A673 (cell line): ENCODE measurements around the gene NAV2. TPM values are rescaled to one million over a fixed set of nuclear protein-coding genes. Genes with fewer than 3 reads are reported as not detected.

Source experiments
- BruUV-seq: library from RNA; stranded (reverse); fragments of 400-500 nt; replicated peaks from 2 replicates; lab custom pipeline; 2021; lab: Mats Ljungman, UMichigan
- CTCF ChIA-PET: fragments of 300-600 bp; sonication (Branson Sonifier 250); formaldehyde crosslinking; loops from one replicate; lab custom pipeline; 2022; ENCODE audit warnings: antibody characterized with exemption; lab: Charles Lee
- POLR2A ChIA-PET: fragments of 300-600 bp; sonication (Branson Sonifier 250); formaldehyde crosslinking; loops from one replicate; lab custom pipeline; 2022; ENCODE audit warnings: antibody characterized with exemption; ENCODE audit not compliant: low non-redundant PET; lab: Charles Lee
- DNase-seq: peaks from one replicate; pipeline ENCODE4 v3.0.0-alpha.2; 2015; ENCODE audit warnings: low spot score
- H3K27ac ChIP-seq: fragments of 200-600 bp; sonication (generic); 2 replicates; pipeline ENCODE4 v1.5.1; 2016; ENCODE audit warnings: mixed run types, low read depth, mild to moderate bottlenecking, mixed read lengths, antibody characterized with exemption, low read length; ENCODE audit not compliant: poor library complexity, severe bottlenecking
- H3K27me3 ChIP-seq: fragments of 200-600 bp; sonication (generic); replicated peaks from 2 replicates; pipeline ENCODE4 v1.6.1; 2017; ENCODE audit warnings: mixed run types, low read depth, mild to moderate bottlenecking, mixed read lengths, antibody characterized with exemption, low read length; ENCODE audit not compliant: insufficient read depth, poor library complexity
- H3K36me3 ChIP-seq: fragments of 200-600 bp; sonication (generic); 2 replicates; pipeline ENCODE4 v1.6.1; 2016; ENCODE audit warnings: mixed run types, mild to moderate bottlenecking, mixed read lengths, antibody characterized with exemption, low read length; ENCODE audit not compliant: insufficient read depth, poor library complexity, severe bottlenecking
- H3K4me1 ChIP-seq: fragments of 200-600 bp; sonication (generic); 2 replicates; pipeline ENCODE4 v1.6.1; 2017; ENCODE audit warnings: mixed run types, mild to moderate bottlenecking, mixed read lengths, antibody characterized with exemption, low read length; ENCODE audit not compliant: insufficient read depth, poor library complexity, severe bottlenecking
- H3K4me3 ChIP-seq: fragments of 200-600 bp; sonication (generic); 2 replicates; pipeline ENCODE4 v1.5.1; 2016; ENCODE audit warnings: low read depth, mixed run types, mild to moderate bottlenecking, mixed read lengths, low read length; ENCODE audit not compliant: poor library complexity, severe bottlenecking
- H3K9me3 ChIP-seq: fragments of 200-600 bp; sonication (generic); 2 replicates; pipeline ENCODE4 v1.6.1; 2016; ENCODE audit warnings: mixed run types, low read depth, mild to moderate bottlenecking, mixed read lengths, antibody characterized with exemption, low read length; ENCODE audit not compliant: poor library complexity, severe bottlenecking
- EZH2 ChIP-seq: fragments of 200-600 bp; sonication (generic); IDR thresholded peaks from 2 replicates; pipeline ENCODE4 v1.6.1; 2017; ENCODE audit warnings: borderline replicate concordance, low read depth, mild to moderate bottlenecking, mixed read lengths, antibody characterized with exemption, low read length; ENCODE audit not compliant: poor library complexity, severe bottlenecking
- intact Hi-C: fragments of 100-400 bp; cut with micrococcal nuclease; formaldehyde crosslinking; loops from one replicate; pipeline ENCODE4 v1.10.0; 2022; ENCODE audit not compliant: unreplicated experiment
- total RNA-seq: library from RNA; stranded (reverse); gene quantifications from 2 replicates; pipeline ENCODE4 v1.2.3, GENCODE V29; 2021
- TF ChIP-seq, protein P1 (sequence below): fragments of 300-800, 200-600 bp; sonication (generic); conservative IDR thresholded peaks from 2 replicates; pipeline ENCODE4 v1.5.1; 2017; ENCODE audit warnings: low read depth, mild to moderate bottlenecking, antibody characterized with exemption, low read length, moderate library complexity, mixed read lengths

NAV2 gene
- total RNA-seq, 1 experiment from 2014 or later: not detected

DNA sequence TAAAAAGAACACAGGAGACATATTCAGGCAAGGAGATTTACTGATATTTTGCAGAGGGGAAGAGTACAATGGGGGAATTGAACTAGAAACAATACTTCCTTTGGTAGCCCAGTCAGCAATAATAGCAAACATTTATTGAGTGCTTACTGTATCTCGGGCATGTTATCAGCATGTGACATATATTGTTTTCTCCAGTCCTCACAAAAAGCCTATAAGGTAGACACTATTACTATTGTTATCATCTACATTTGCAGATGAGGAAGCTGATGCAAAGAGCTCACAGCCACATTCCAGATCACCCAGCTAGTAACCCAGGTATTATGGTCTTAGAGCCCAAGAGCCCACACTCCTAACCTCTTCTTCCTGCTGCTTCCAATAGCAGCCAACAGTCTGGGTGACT lies 27.9 kb downstream of the NAV2 start:
- ChIA-PET POLR2A (no interaction called here), CTCF (interaction anchor here (0.6 to 1.4 kb wide), 2 partner anchors 176 to 183 kb away, joined by 3 read pairs; no protein-coding TSS in a partner anchor)
- no TSS peak for BruUV-seq
- no peak overlapping the region for H3K4me3 ChIP-seq
- no peak for TF ChIP-seq EZH2
- TF ChIP-seq, protein P1, sequence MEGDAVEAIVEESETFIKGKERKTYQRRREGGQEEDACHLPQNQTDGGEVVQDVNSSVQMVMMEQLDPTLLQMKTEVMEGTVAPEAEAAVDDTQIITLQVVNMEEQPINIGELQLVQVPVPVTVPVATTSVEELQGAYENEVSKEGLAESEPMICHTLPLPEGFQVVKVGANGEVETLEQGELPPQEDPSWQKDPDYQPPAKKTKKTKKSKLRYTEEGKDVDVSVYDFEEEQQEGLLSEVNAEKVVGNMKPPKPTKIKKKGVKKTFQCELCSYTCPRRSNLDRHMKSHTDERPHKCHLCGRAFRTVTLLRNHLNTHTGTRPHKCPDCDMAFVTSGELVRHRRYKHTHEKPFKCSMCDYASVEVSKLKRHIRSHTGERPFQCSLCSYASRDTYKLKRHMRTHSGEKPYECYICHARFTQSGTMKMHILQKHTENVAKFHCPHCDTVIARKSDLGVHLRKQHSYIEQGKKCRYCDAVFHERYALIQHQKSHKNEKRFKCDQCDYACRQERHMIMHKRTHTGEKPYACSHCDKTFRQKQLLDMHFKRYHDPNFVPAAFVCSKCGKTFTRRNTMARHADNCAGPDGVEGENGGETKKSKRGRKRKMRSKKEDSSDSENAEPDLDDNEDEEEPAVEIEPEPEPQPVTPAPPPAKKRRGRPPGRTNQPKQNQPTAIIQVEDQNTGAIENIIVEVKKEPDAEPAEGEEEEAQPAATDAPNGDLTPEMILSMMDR: no peak
- no peaks in the 10 kb centered on the region for H3K9me3 ChIP-seq
- H3K27ac ChIP-seq: no peak overlapping the region
- peaks cover 3% of the 10 kb centered on the region for H3K27me3 ChIP-seq
- H3K36me3 ChIP-seq: no peaks in the 10 kb centered on the region
- H3K4me1 ChIP-seq: no peaks in the 10 kb centered on the region
- no peak for DNase-seq
- intact Hi-C loops: no loop called here

- no peaks in the 10 kb centered on the region for H3K4me1 ChIP-seq
- ChIA-PET CTCF (interaction anchor here (0.9 to 1.0 kb wide), 2 partner anchors 179 to 185 kb away, joined by 3 to 5 read pairs; no protein-coding TSS in a partner anchor), POLR2A (no interaction called here)
- BruUV-seq: no TSS peak
- H3K4me3 ChIP-seq: no peak overlapping the region
- no peak for TF ChIP-seq EZH2
- TF ChIP-seq, protein P1: peak; percentile 71
- peak; percentile 57 for DNase-seq
- no peak overlapping the region for H3K27ac ChIP-seq
- H3K27me3 ChIP-seq: no peaks in the 10 kb centered on the region
- no peaks in the 10 kb centered on the region for H3K9me3 ChIP-seq
- intact Hi-C loops: loop anchor here (1.0 kb wide), 1 partner anchor 178 kb away; no protein-coding TSS in a partner anchor
- H3K36me3 ChIP-seq: no peaks in the 10 kb centered on the region
These were observed 30.1 kb downstream of the NAV2 start for GRCh38 chr11:19742588-19743292.

DNA sequence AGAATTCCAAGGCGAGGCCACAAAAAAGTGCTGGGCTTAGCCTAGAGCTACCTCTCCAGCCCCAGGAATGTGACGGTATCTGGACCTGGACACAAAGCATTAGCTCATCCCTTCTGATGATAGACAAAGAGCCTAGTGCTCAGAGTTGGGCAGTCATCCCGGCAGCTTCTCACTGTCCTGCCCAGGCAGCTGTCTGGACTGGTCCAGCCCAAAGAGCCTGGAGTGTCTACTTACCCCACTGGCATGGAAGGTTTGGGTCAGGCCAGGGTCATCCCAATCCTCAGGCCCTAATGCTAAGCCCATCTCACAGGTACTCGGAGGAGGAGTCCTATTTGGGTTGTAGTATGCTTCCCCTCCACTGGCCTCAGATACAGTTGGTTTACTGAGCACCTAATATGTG lies 31.0 kb downstream of the NAV2 start:
- TF ChIP-seq, protein P1: no peak
- no peak for TF ChIP-seq EZH2

More for the DNA sequence above, 31.0 kb downstream of the NAV2 start:
- intact Hi-C loops: no loop called here
- Histone ChIP-seq H3K9me3 (no peaks in the 10 kb centered on the region), H3K4me3 (no peak overlapping the region), H3K27me3 (no peaks in the 10 kb centered on the region), H3K4me1 (no peaks in the 10 kb centered on the region), H3K36me3 (no peaks in the 10 kb centered on the region), H3K27ac (no peak overlapping the region)
- no peak for DNase-seq
- POLR2A ChIA-PET: no interaction called here
- BruUV-seq: no TSS peak
- CTCF ChIA-PET: no interaction called here
